ENCODE data around the gene EIF4A3. TPM values are rescaled to one million over a fixed set of nuclear protein-coding genes. Genes with fewer than 3 reads are reported as not detected.

Gene EIF4A3
- total RNA-seq, 1 donor from 2014 or later, result 176 TPM

DNA sequence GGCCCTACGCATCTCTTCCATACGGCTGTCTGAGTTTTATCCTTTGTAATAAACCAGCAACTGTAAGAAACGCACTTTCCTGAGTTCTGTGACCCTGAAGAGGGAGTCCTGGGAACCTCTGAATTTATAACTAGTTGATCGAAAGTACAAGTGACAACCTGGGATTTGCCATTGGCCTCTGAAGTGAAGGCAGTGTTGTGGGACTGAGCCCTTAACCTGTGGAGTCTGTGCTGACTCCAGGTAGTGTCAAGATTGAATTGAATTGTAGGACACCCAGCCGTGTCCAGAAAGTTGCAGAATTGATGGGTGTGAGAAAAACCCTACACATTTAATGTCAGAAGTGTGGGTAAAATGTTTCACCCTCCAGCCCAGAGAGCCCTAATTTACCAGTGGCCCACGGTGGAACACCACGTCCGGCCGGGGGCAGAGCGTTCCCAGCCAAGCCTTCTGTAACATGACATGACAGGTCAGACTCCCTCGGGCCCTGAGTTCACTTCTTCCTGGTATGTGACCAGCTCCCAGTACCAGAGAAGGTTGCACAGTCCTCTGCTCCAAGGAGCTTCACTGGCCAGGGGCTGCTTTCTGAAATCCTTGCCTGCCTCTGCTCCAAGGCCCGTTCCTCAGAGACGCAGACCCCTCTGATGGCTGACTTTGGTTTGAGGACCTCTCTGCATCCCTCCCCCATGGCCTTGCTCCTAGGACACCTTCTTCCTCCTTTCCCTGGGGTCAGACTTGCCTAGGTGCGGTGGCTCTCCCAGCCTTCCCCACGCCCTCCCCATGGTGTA lies 44.1 kb downstream of the EIF4A3 start:
- H3K4me3 ChIP-seq (ENCODE audit: low read depth, low read length), result no peak overlapping the region
- no peak for TF ChIP-seq CTCF (IDR thresholded peaks at IDR 0.05; ENCODE audit: insufficient read depth, low read length, severe bottlenecking)

DNA sequence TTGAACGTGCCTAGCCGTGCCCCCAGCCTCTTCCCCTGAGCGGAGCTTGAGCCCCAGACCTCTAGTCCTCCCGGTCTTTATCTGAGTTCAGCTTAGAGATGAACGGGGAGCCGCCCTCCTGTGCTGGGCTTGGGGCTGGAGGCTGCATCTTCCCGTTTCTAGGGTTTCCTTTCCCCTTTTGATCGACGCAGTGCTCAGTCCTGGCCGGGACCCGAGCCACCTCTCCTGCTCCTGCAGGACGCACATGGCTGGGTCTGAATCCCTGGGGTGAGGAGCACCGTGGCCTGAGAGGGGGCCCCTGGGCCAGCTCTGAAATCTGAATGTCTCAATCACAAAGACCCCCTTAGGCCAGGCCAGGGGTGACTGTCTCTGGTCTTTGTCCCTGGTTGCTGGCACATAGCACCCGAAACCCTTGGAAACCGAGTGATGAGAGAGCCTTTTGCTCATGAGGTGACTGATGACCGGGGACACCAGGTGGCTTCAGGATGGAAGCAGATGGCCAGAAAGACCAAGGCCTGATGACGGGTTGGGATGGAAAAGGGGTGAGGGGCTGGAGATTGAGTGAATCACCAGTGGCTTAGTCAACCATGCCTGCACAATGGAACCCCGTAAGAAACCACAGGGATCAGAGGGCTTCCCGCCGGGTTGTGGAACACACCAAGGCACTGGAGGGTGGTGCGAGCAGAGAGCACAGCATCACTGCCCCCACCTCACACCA lies 44.8 kb downstream of the EIF4A3 start:
- FAIRE-seq (no peak), DNase-seq (ENCODE audit: low read depth) (peak; percentile 12)
- no peaks in the 10 kb centered on the region for H3K27me3 ChIP-seq (ENCODE audit: control insufficient read depth, insufficient read depth, low read length)
- H3K4me3 ChIP-seq (ENCODE audit: low read depth, low read length), result peak overlapping the region; percentile 61
- H3K36me3 ChIP-seq (ENCODE audit: control insufficient read depth, insufficient read depth, low read length), result no peaks in the 10 kb centered on the region
- no peak for TF ChIP-seq CTCF (IDR thresholded peaks at IDR 0.05; ENCODE audit: insufficient read depth, low read length, severe bottlenecking)

More for the DNA sequence above, 44.1 kb downstream of the EIF4A3 start:
- no peaks in the 10 kb centered on the region for H3K36me3 ChIP-seq (ENCODE audit: control insufficient read depth, insufficient read depth, low read length)
- DNase-seq (ENCODE audit: low read depth) (peak; percentile 44), FAIRE-seq (no peak)
- no peaks in the 10 kb centered on the region for H3K27me3 ChIP-seq (ENCODE audit: control insufficient read depth, insufficient read depth, low read length)

- Histone ChIP-seq H3K36me3 (ENCODE audit: control insufficient read depth, insufficient read depth, low read length) (no peaks in the 10 kb centered on the region), H3K4me3 (ENCODE audit: low read depth, low read length) (peak within 1 kb of the TSS; percentile 61), H3K27me3 (ENCODE audit: control insufficient read depth, insufficient read depth, low read length) (no peaks in the 10 kb centered on the region)
- DNase-seq (ENCODE audit: low read depth) (peak; percentile 37), FAIRE-seq (no peak)
- TF ChIP-seq CTCF (IDR thresholded peaks at IDR 0.05; ENCODE audit: insufficient read depth, low read length, severe bottlenecking), result peak; percentile 74
Observed at GRCh38 chr17:80101011-80101945, 45.6 kb downstream of the EIF4A3 start, which contains the start of gene GAA. Gene GAA, plus strand, starts transcription at chr17:80101581. Its CDS starts 3,006 bp downstream, at chr17:80104587.

GRCh38 chr17:80100035-80100323 lies 46.9 kb downstream of the EIF4A3 start:
- FAIRE-seq (no peak), DNase-seq (ENCODE audit: low read depth) (no peak)
- TF ChIP-seq CTCF (IDR thresholded peaks at IDR 0.05; ENCODE audit: insufficient read depth, low read length, severe bottlenecking), result no peak
- H3K36me3 ChIP-seq (ENCODE audit: control insufficient read depth, insufficient read depth, low read length), result no peaks in the 10 kb centered on the region
- H3K4me3 ChIP-seq (ENCODE audit: low read depth, low read length), result no peak overlapping the region
- no peaks in the 10 kb centered on the region for H3K27me3 ChIP-seq (ENCODE audit: control insufficient read depth, insufficient read depth, low read length)

GRCh38 chr17:80099291-80100034 lies 47.5 kb downstream of the EIF4A3 start:
- H3K36me3 ChIP-seq (ENCODE audit: control insufficient read depth, insufficient read depth, low read length), result no peaks in the 10 kb centered on the region
- no peak for DNase-seq (ENCODE audit: low read depth)
- no peak overlapping the region for H3K4me3 ChIP-seq (ENCODE audit: low read depth, low read length)
- FAIRE-seq, result no peak
- TF ChIP-seq CTCF (IDR thresholded peaks at IDR 0.05; ENCODE audit: insufficient read depth, low read length, severe bottlenecking), result no peak
- no peaks in the 10 kb centered on the region for H3K27me3 ChIP-seq (ENCODE audit: control insufficient read depth, insufficient read depth, low read length)
